H1 (cell line): ENCODE measurements around the gene AMMECR1L. TPM values are rescaled to one million over a fixed set of nuclear protein-coding genes. Genes with fewer than 3 reads are reported as not detected.

Experiments
- CTCF ChIA-PET: fragments of 300-600 bp; sonication (Branson Sonifier 250); formaldehyde crosslinking; loops from one replicate; lab custom pipeline; 2021; ENCODE audit not compliant: partially characterized antibody; lab: Charles Lee
- POLR2A ChIA-PET: fragments of 300-600 bp; sonication (Branson Sonifier 250); formaldehyde crosslinking; loops from one replicate; lab custom pipeline; 2021; ENCODE audit warnings: inconsistent platforms; ENCODE audit not compliant: partially characterized antibody; lab: Charles Lee
- DNase-seq, 2 experiments: peaks; one replicate each; pipeline versions ENCODE4 v3.0.0 to v3.0.0-alpha.2; 2010 to 2022; ENCODE audit warnings: low spot score in 2 of 2, low read depth in 1 of 2, mixed read lengths in 1 of 2
- FAIRE-seq: peaks from 2 replicates; lab custom pipeline; 2011; peaks lifted over from hg19 to GRCh38; lab: Jason Lieb, UNC
- H2AFZ ChIP-seq: 2 replicates; pipeline ENCODE4 v1.8.1; 2012; ENCODE audit warnings: low read length, inconsistent platforms
- H2AK5ac ChIP-seq: 2 replicates; pipeline ENCODE4 v1.6.1; 2013; ENCODE audit warnings: low read depth, low read length
- H2BK120ac ChIP-seq: replicated peaks from 2 replicates; pipeline ENCODE3; 2013; ENCODE audit warnings: low read depth, low read length, inconsistent platforms
- H2BK12ac ChIP-seq: 2 replicates; pipeline ENCODE4 v1.6.1; 2013; ENCODE audit warnings: low read depth, low read length
- H2BK15ac ChIP-seq: 2 replicates; pipeline ENCODE4 v1.6.1; 2013; ENCODE audit warnings: low read length
- H2BK20ac ChIP-seq: 2 replicates; pipeline ENCODE4 v1.6.1; 2013; ENCODE audit warnings: low read length
- H2BK5ac ChIP-seq: 2 replicates; pipeline ENCODE4 v1.6.1; 2013; ENCODE audit warnings: low read depth, low read length
- H3K14ac ChIP-seq: 2 replicates; pipeline ENCODE4 v1.6.1; 2013; ENCODE audit warnings: inconsistent platforms; ENCODE audit not compliant: insufficient read length
- H3K18ac ChIP-seq: 2 replicates; pipeline ENCODE4 v1.6.1; 2013; ENCODE audit warnings: low read length; ENCODE audit errors: extremely low read depth
- H3K23ac ChIP-seq: 2 replicates; pipeline ENCODE4 v1.6.1; 2013; ENCODE audit warnings: inconsistent platforms; ENCODE audit not compliant: insufficient read length
- H3K23me2 ChIP-seq: 2 replicates; pipeline ENCODE4 v1.6.1; 2013; ENCODE audit warnings: low read depth, low read length
- H3K27ac ChIP-seq: 2 replicates; pipeline ENCODE4 v1.6.1; 2011; ENCODE audit warnings: low read depth, low read length, inconsistent platforms
- H3K27me3 ChIP-seq, 4 experiments: replicated peaks in 1 of 4; 1 replicate in 1 of 4; 2 replicates in 3 of 4; pipeline versions ENCODE4 v1.6.1 to v1.8.1; 2011 to 2013; ENCODE audit warnings: low read length in 3 of 4, mild to moderate bottlenecking in 3 of 4, inconsistent platforms in 2 of 4, mixed read lengths in 2 of 4, moderate library complexity in 1 of 4; ENCODE audit not compliant: control insufficient read depth in 3 of 4, insufficient read depth in 3 of 4; ENCODE audit errors: extremely low read depth in 1 of 4
- H3K36me3 ChIP-seq, 4 experiments: 2 replicates each; pipeline versions ENCODE4 v1.6.1 to v1.8.1; 2011 to 2013; ENCODE audit warnings: mild to moderate bottlenecking in 4 of 4, low read length in 3 of 4, moderate library complexity in 2 of 4, control low read depth in 1 of 4, inconsistent platforms in 1 of 4; ENCODE audit not compliant: insufficient read depth in 4 of 4, control insufficient read depth in 2 of 4
- H3K4ac ChIP-seq: replicated peaks from 2 replicates; pipeline ENCODE3; 2013; ENCODE audit warnings: low read length, low read depth, mixed read lengths, inconsistent platforms; ENCODE audit not compliant: insufficient read length
- H3K4me1 ChIP-seq, 4 experiments: replicated peaks in 1 of 4; 1 replicate in 1 of 4; 2 replicates in 3 of 4; pipeline versions ENCODE4 v1.6.1 to v1.8.1; 2011 to 2013; ENCODE audit warnings: low read length in 3 of 4, inconsistent platforms in 2 of 4, mixed read lengths in 1 of 4; ENCODE audit not compliant: insufficient read depth in 4 of 4, control insufficient read depth in 3 of 4
- H3K4me2 ChIP-seq, 2 experiments: 2 replicates each; pipeline versions ENCODE4 v1.6.1 to v1.8.1; 2011 to 2013; ENCODE audit warnings: low read depth in 2 of 2, low read length in 2 of 2, control low read depth in 1 of 2, inconsistent platforms in 1 of 2, mild to moderate bottlenecking in 1 of 2; ENCODE audit not compliant: insufficient read depth in 1 of 2
- H3K4me3 ChIP-seq, 4 experiments: fragments of 200-600, 300-600 bp in 1 of 4; sonication (generic), shearing (Covaris generic), sonication (Bioruptor Twin) in 1 of 4; 2 replicates each; pipeline versions ENCODE4 v1.5.1 to v1.8.1; 2011 to 2016; ENCODE audit warnings: low read length in 4 of 4, low read depth in 3 of 4, control low read depth in 2 of 4, inconsistent platforms in 2 of 4, mild to moderate bottlenecking in 2 of 4, mixed read lengths in 1 of 4, moderate library complexity in 1 of 4; ENCODE audit not compliant: insufficient read depth in 2 of 4; ENCODE audit errors: extremely low read depth in 1 of 4
- H3K56ac ChIP-seq: replicated peaks from 2 replicates; pipeline ENCODE3; 2013; ENCODE audit warnings: low read depth, mild to moderate bottlenecking, mixed read lengths, low read length, inconsistent platforms; ENCODE audit not compliant: insufficient read length
- H3K79me1 ChIP-seq: 2 replicates; pipeline ENCODE4 v1.6.1; 2013; ENCODE audit warnings: low read depth, low read length, control low read depth
- H3K79me2 ChIP-seq, 2 experiments: 2 replicates each; pipeline versions ENCODE4 v1.6.1 to v1.8.1; 2012 to 2013; ENCODE audit warnings: low read length in 2 of 2, mild to moderate bottlenecking in 2 of 2, inconsistent platforms in 1 of 2; ENCODE audit not compliant: insufficient read depth in 2 of 2, control insufficient read depth in 1 of 2
- H3K9ac ChIP-seq, 4 experiments: replicated peaks in 1 of 4; 1 replicate in 1 of 4; 2 replicates in 3 of 4; pipeline versions ENCODE4 v1.6.1 to v1.8.1; 2011 to 2013; ENCODE audit warnings: low read depth in 3 of 4, low read length in 3 of 4, control low read depth in 2 of 4, mild to moderate bottlenecking in 2 of 4, moderate library complexity in 2 of 4, inconsistent platforms in 1 of 4; ENCODE audit errors: extremely low read depth in 1 of 4
- H3K9me3 ChIP-seq, 2 experiments: 2 replicates each; pipeline versions ENCODE4 v1.6.1 to v1.8.1; 2012 to 2013; ENCODE audit warnings: mild to moderate bottlenecking in 2 of 2, moderate library complexity in 2 of 2, control low read depth in 1 of 2, inconsistent platforms in 1 of 2, low read depth in 1 of 2, low read length in 1 of 2, mixed read lengths in 1 of 2; ENCODE audit not compliant: insufficient read depth in 2 of 2
- H4K20me1 ChIP-seq, 2 experiments: replicated peaks in 1 of 2; 2 replicates each; pipeline versions ENCODE3 to v1.8.1; 2011 to 2013; ENCODE audit warnings: inconsistent platforms in 2 of 2, low read length in 2 of 2, mild to moderate bottlenecking in 1 of 2; ENCODE audit not compliant: insufficient read depth in 2 of 2, control insufficient read depth in 1 of 2
- H4K5ac ChIP-seq: 2 replicates; pipeline ENCODE4 v1.6.1; 2013; ENCODE audit warnings: low read length, low read depth, mixed read lengths, inconsistent platforms; ENCODE audit not compliant: insufficient read length
- H4K8ac ChIP-seq: 2 replicates; pipeline ENCODE4 v1.8.0; 2013; ENCODE audit warnings: mild to moderate bottlenecking, moderate library complexity, low read length, inconsistent platforms; ENCODE audit not compliant: insufficient read depth; ENCODE audit errors: extremely low read depth
- H4K91ac ChIP-seq: replicated peaks from 2 replicates; pipeline ENCODE3; 2013; ENCODE audit warnings: low read length, mixed read lengths, inconsistent platforms; ENCODE audit not compliant: insufficient read length
- CBX8 ChIP-seq: fragments of 300-800, 300-1000 bp; sonication (generic); IDR thresholded peaks from 2 replicates; pipeline ENCODE4 v1.7.1; 2016; ENCODE audit warnings: low read depth, low read length, borderline replicate concordance
- E2F6 ChIP-seq: IDR thresholded peaks from 2 replicates; pipeline ENCODE4 v1.6.1; 2012; ENCODE audit warnings: inconsistent platforms
- JUND ChIP-seq: IDR thresholded peaks from 2 replicates; pipeline ENCODE4 v1.6.1; 2011; ENCODE audit warnings: mild to moderate bottlenecking, improper control_type of control experiment, low read length
- NRF1 ChIP-seq: IDR thresholded peaks from 2 replicates; pipeline ENCODE4 v1.6.1; 2011; ENCODE audit warnings: mild to moderate bottlenecking, low read depth, low read length, improper control_type of control experiment
- SAP30 ChIP-seq: fragments of 300-600 bp; sonication (generic); IDR thresholded peaks from 2 replicates; pipeline ENCODE4 v1.7.1; 2012; ENCODE audit warnings: low read length, moderate library complexity, mild to moderate bottlenecking, inconsistent platforms; ENCODE audit not compliant: insufficient read depth, insufficient replicate concordance
- TAF7 ChIP-seq: optimal IDR thresholded peaks from 2 replicates; pipeline ENCODE3; 2011; ENCODE audit warnings: low read depth, mild to moderate bottlenecking, inconsistent platforms, low read length, moderate library complexity, borderline replicate concordance
- YY1 ChIP-seq: IDR thresholded peaks from 2 replicates; pipeline ENCODE4 v1.6.1; 2011; ENCODE audit warnings: low read depth, mild to moderate bottlenecking, low read length
- WGBS, 2 experiments: shearing (Covaris generic) in 1 of 2; methylation state at CpG; one replicate each; pipeline versions ENCODE4 v1.1.6 to v1.1.7; 2013 to 2015; ENCODE audit warnings: low lambda C conversion rate in 2 of 2, mixed read lengths in 2 of 2, inconsistent platforms in 1 of 2, low coverage in 1 of 2, missing lambda C conversion rate in 1 of 2; ENCODE audit not compliant: insufficient replicate concordance in 2 of 2, insufficient coverage in 1 of 2, insufficient read length in 1 of 2; ENCODE audit errors: extremely low coverage in 1 of 2, missing lambda C conversion rate in 1 of 2; 5-methylcytosine and 5-hydroxymethylcytosine counted together
- polyA plus RNA-seq, 7 experiments: library from polyadenylated mRNA; depleted of rRNA in 3 of 7; stranded (reverse) in 5 of 7; unstranded in 2 of 7; fragments of >200 nt in 5 of 7; fragments of 200-250 nt in 2 of 7; gene quantifications; 1 replicate in 5 of 7; 2 replicates in 1 of 7; 4 replicates in 1 of 7; pipeline versions ENCODE4 v1.2.1 to v1.2.3, GENCODE V29; 2011 to 2013; ENCODE audit warnings: missing spikeins in 2 of 7, mixed read lengths in 2 of 7
- total RNA-seq: library from RNA; stranded (reverse); fragmentation: NEBNext Ultra II Directional; extraction: Animal tissue kit (Norgen Biotek cat#: 25700); gene quantifications from 2 replicates; pipeline ENCODE4 v1.2.1, GENCODE V29; 2021

The AMMECR1L gene
- total and polyA plus RNA-seq, 2 of the 8 experiments (the other 6 are each of a cell fraction or from before 2014, with no cell fraction given): 10.1 to 18.8 TPM

- no peak for TF ChIP-seq NRF1
- no peak for TF ChIP-seq E2F6
- no peak for TF ChIP-seq CBX8
- no peak for TF ChIP-seq YY1
- no peak for TF ChIP-seq TAF7
- TF ChIP-seq SAP30: no peak
- TF ChIP-seq JUND: no peak
- Histone ChIP-seq H3K4me3 (no peak overlapping the region), H2BK12ac (no peak overlapping the region), H3K4me2 (no peak overlapping the region), H3K79me2 (no peaks in the 10 kb centered on the region), H3K23ac (no peak overlapping the region), H3K27ac (no peak overlapping the region), H2AFZ (no peak overlapping the region), H3K79me1 (no peaks in the 10 kb centered on the region), H4K5ac (no peak overlapping the region), H2BK5ac (no peak overlapping the region), H4K8ac (no peak overlapping the region), H2BK120ac (no peak overlapping the region), H2AK5ac (no peak overlapping the region), H4K91ac (no peak overlapping the region), H3K23me2 (no peaks in the 10 kb centered on the region), H3K56ac (no peak overlapping the region), H4K20me1 (no peaks in the 10 kb centered on the region), H3K4ac (no peak overlapping the region), H3K36me3 (no peaks in the 10 kb centered on the region), H2BK15ac (no peak overlapping the region), H3K4me1 (no peaks in the 10 kb centered on the region), H3K27me3 (no peaks in the 10 kb centered on the region), H2BK20ac (no peak overlapping the region), H3K9ac (no peak overlapping the region), H3K18ac (no peak overlapping the region), H3K14ac (no peak overlapping the region), H3K9me3 (no peaks in the 10 kb centered on the region)
- ChIA-PET CTCF (no interaction called here), POLR2A (no interaction called here)
- FAIRE-seq (no peak), DNase-seq (no peak)
- 89% methylated on average over 7 of the region's 7 CpGs; no CpG with 5 or more reads in 1 of the 2 experiments for whole genome bisulfite sequencing, 2 experiments
Measured at GRCh38 chr2:127932199-127932876, 46.6 kb upstream of the AMMECR1L start.
